H1 (cell line): Measurements from ENCODE around the gene OSBPL3. TPM values are rescaled to one million over a fixed set of nuclear protein-coding genes. Genes with fewer than 3 reads are reported as not detected.

Experiments
- CTCF ChIA-PET: fragments of 300-600 bp; sonication (Branson Sonifier 250); formaldehyde crosslinking; loops from one replicate; lab custom pipeline; 2021; ENCODE audit not compliant: partially characterized antibody; lab: Charles Lee
- POLR2A ChIA-PET: fragments of 300-600 bp; sonication (Branson Sonifier 250); formaldehyde crosslinking; loops from one replicate; lab custom pipeline; 2021; ENCODE audit warnings: inconsistent platforms; ENCODE audit not compliant: partially characterized antibody; lab: Charles Lee
- DNase-seq, 2 experiments: peaks; one replicate each; pipeline versions ENCODE4 v3.0.0 to v3.0.0-alpha.2; 2010 to 2022; ENCODE audit warnings: low spot score in 2 of 2, low read depth in 1 of 2, mixed read lengths in 1 of 2
- FAIRE-seq: peaks from 2 replicates; lab custom pipeline; 2011; peaks lifted over from hg19 to GRCh38; lab: Jason Lieb, UNC
- H2AFZ ChIP-seq: 2 replicates; pipeline ENCODE4 v1.8.1; 2012; ENCODE audit warnings: low read length, inconsistent platforms
- H2AK5ac ChIP-seq: 2 replicates; pipeline ENCODE4 v1.6.1; 2013; ENCODE audit warnings: low read depth, low read length
- H2BK120ac ChIP-seq: replicated peaks from 2 replicates; pipeline ENCODE3; 2013; ENCODE audit warnings: low read depth, low read length, inconsistent platforms
- H2BK12ac ChIP-seq: 2 replicates; pipeline ENCODE4 v1.6.1; 2013; ENCODE audit warnings: low read depth, low read length
- H2BK15ac ChIP-seq: 2 replicates; pipeline ENCODE4 v1.6.1; 2013; ENCODE audit warnings: low read length
- H2BK20ac ChIP-seq: 2 replicates; pipeline ENCODE4 v1.6.1; 2013; ENCODE audit warnings: low read length
- H2BK5ac ChIP-seq: 2 replicates; pipeline ENCODE4 v1.6.1; 2013; ENCODE audit warnings: low read depth, low read length
- H3K14ac ChIP-seq: 2 replicates; pipeline ENCODE4 v1.6.1; 2013; ENCODE audit warnings: inconsistent platforms; ENCODE audit not compliant: insufficient read length
- H3K18ac ChIP-seq: 2 replicates; pipeline ENCODE4 v1.6.1; 2013; ENCODE audit warnings: low read length; ENCODE audit errors: extremely low read depth
- H3K23ac ChIP-seq: 2 replicates; pipeline ENCODE4 v1.6.1; 2013; ENCODE audit warnings: inconsistent platforms; ENCODE audit not compliant: insufficient read length
- H3K23me2 ChIP-seq: 2 replicates; pipeline ENCODE4 v1.6.1; 2013; ENCODE audit warnings: low read depth, low read length
- H3K27ac ChIP-seq: 2 replicates; pipeline ENCODE4 v1.6.1; 2011; ENCODE audit warnings: low read depth, low read length, inconsistent platforms
- H3K27me3 ChIP-seq, 4 experiments: replicated peaks in 1 of 4; 1 replicate in 1 of 4; 2 replicates in 3 of 4; pipeline versions ENCODE4 v1.6.1 to v1.8.1; 2011 to 2013; ENCODE audit warnings: low read length in 3 of 4, mild to moderate bottlenecking in 3 of 4, inconsistent platforms in 2 of 4, mixed read lengths in 2 of 4, moderate library complexity in 1 of 4; ENCODE audit not compliant: control insufficient read depth in 3 of 4, insufficient read depth in 3 of 4; ENCODE audit errors: extremely low read depth in 1 of 4
- H3K36me3 ChIP-seq, 4 experiments: 2 replicates each; pipeline versions ENCODE4 v1.6.1 to v1.8.1; 2011 to 2013; ENCODE audit warnings: mild to moderate bottlenecking in 4 of 4, low read length in 3 of 4, moderate library complexity in 2 of 4, control low read depth in 1 of 4, inconsistent platforms in 1 of 4; ENCODE audit not compliant: insufficient read depth in 4 of 4, control insufficient read depth in 2 of 4
- H3K4ac ChIP-seq: replicated peaks from 2 replicates; pipeline ENCODE3; 2013; ENCODE audit warnings: low read length, low read depth, mixed read lengths, inconsistent platforms; ENCODE audit not compliant: insufficient read length
- H3K4me1 ChIP-seq, 4 experiments: replicated peaks in 1 of 4; 1 replicate in 1 of 4; 2 replicates in 3 of 4; pipeline versions ENCODE4 v1.6.1 to v1.8.1; 2011 to 2013; ENCODE audit warnings: low read length in 3 of 4, inconsistent platforms in 2 of 4, mixed read lengths in 1 of 4; ENCODE audit not compliant: insufficient read depth in 4 of 4, control insufficient read depth in 3 of 4
- H3K4me2 ChIP-seq, 2 experiments: 2 replicates each; pipeline versions ENCODE4 v1.6.1 to v1.8.1; 2011 to 2013; ENCODE audit warnings: low read depth in 2 of 2, low read length in 2 of 2, control low read depth in 1 of 2, inconsistent platforms in 1 of 2, mild to moderate bottlenecking in 1 of 2; ENCODE audit not compliant: insufficient read depth in 1 of 2
- H3K4me3 ChIP-seq, 4 experiments: fragments of 200-600, 300-600 bp in 1 of 4; sonication (generic), shearing (Covaris generic), sonication (Bioruptor Twin) in 1 of 4; 2 replicates each; pipeline versions ENCODE4 v1.5.1 to v1.8.1; 2011 to 2016; ENCODE audit warnings: low read length in 4 of 4, low read depth in 3 of 4, control low read depth in 2 of 4, inconsistent platforms in 2 of 4, mild to moderate bottlenecking in 2 of 4, mixed read lengths in 1 of 4, moderate library complexity in 1 of 4; ENCODE audit not compliant: insufficient read depth in 2 of 4; ENCODE audit errors: extremely low read depth in 1 of 4
- H3K56ac ChIP-seq: replicated peaks from 2 replicates; pipeline ENCODE3; 2013; ENCODE audit warnings: low read depth, mild to moderate bottlenecking, mixed read lengths, low read length, inconsistent platforms; ENCODE audit not compliant: insufficient read length
- H3K79me1 ChIP-seq: 2 replicates; pipeline ENCODE4 v1.6.1; 2013; ENCODE audit warnings: low read depth, low read length, control low read depth
- H3K79me2 ChIP-seq, 2 experiments: 2 replicates each; pipeline versions ENCODE4 v1.6.1 to v1.8.1; 2012 to 2013; ENCODE audit warnings: low read length in 2 of 2, mild to moderate bottlenecking in 2 of 2, inconsistent platforms in 1 of 2; ENCODE audit not compliant: insufficient read depth in 2 of 2, control insufficient read depth in 1 of 2
- H3K9ac ChIP-seq, 4 experiments: replicated peaks in 1 of 4; 1 replicate in 1 of 4; 2 replicates in 3 of 4; pipeline versions ENCODE4 v1.6.1 to v1.8.1; 2011 to 2013; ENCODE audit warnings: low read depth in 3 of 4, low read length in 3 of 4, control low read depth in 2 of 4, mild to moderate bottlenecking in 2 of 4, moderate library complexity in 2 of 4, inconsistent platforms in 1 of 4; ENCODE audit errors: extremely low read depth in 1 of 4
- H3K9me3 ChIP-seq, 2 experiments: 2 replicates each; pipeline versions ENCODE4 v1.6.1 to v1.8.1; 2012 to 2013; ENCODE audit warnings: mild to moderate bottlenecking in 2 of 2, moderate library complexity in 2 of 2, control low read depth in 1 of 2, inconsistent platforms in 1 of 2, low read depth in 1 of 2, low read length in 1 of 2, mixed read lengths in 1 of 2; ENCODE audit not compliant: insufficient read depth in 2 of 2
- H4K20me1 ChIP-seq, 2 experiments: replicated peaks in 1 of 2; 2 replicates each; pipeline versions ENCODE3 to v1.8.1; 2011 to 2013; ENCODE audit warnings: inconsistent platforms in 2 of 2, low read length in 2 of 2, mild to moderate bottlenecking in 1 of 2; ENCODE audit not compliant: insufficient read depth in 2 of 2, control insufficient read depth in 1 of 2
- H4K5ac ChIP-seq: 2 replicates; pipeline ENCODE4 v1.6.1; 2013; ENCODE audit warnings: low read length, low read depth, mixed read lengths, inconsistent platforms; ENCODE audit not compliant: insufficient read length
- H4K8ac ChIP-seq: 2 replicates; pipeline ENCODE4 v1.8.0; 2013; ENCODE audit warnings: mild to moderate bottlenecking, moderate library complexity, low read length, inconsistent platforms; ENCODE audit not compliant: insufficient read depth; ENCODE audit errors: extremely low read depth
- H4K91ac ChIP-seq: replicated peaks from 2 replicates; pipeline ENCODE3; 2013; ENCODE audit warnings: low read length, mixed read lengths, inconsistent platforms; ENCODE audit not compliant: insufficient read length
- CBX5 ChIP-seq: fragments of 300-800, 300-1000 bp; sonication (generic); IDR thresholded peaks from 2 replicates; pipeline ENCODE4 v1.7.1; 2016; ENCODE audit warnings: antibody characterized with exemption, low read length, low read depth
- EGR1 ChIP-seq: IDR thresholded peaks from 2 replicates; pipeline ENCODE4 v1.6.1; 2011; ENCODE audit warnings: low read depth, low read length, borderline replicate concordance
- HDAC2 ChIP-seq, 2 experiments: fragments of 300-600 bp in 1 of 2; sonication (generic) in 1 of 2; IDR thresholded peaks; 2 replicates each; pipeline ENCODE4 v1.6.1; 2011 to 2012; ENCODE audit warnings: low read depth in 2 of 2, low read length in 2 of 2, mild to moderate bottlenecking in 2 of 2, moderate library complexity in 2 of 2, borderline replicate concordance in 1 of 2, inconsistent platforms in 1 of 2
- KDM5A ChIP-seq: fragments of 200-600 bp; IDR thresholded peaks from 2 replicates; pipeline ENCODE4 v1.7.1; 2012; ENCODE audit warnings: mild to moderate bottlenecking, low read length, inconsistent platforms, mixed read lengths
- SRF ChIP-seq: IDR thresholded peaks from 2 replicates; pipeline ENCODE4 v1.6.1; 2011; ENCODE audit warnings: mild to moderate bottlenecking, low read depth, low read length, moderate library complexity
- TAF7 ChIP-seq: optimal IDR thresholded peaks from 2 replicates; pipeline ENCODE3; 2011; ENCODE audit warnings: low read depth, mild to moderate bottlenecking, inconsistent platforms, low read length, moderate library complexity, borderline replicate concordance
- YY1 ChIP-seq: IDR thresholded peaks from 2 replicates; pipeline ENCODE4 v1.6.1; 2011; ENCODE audit warnings: low read depth, mild to moderate bottlenecking, low read length
- WGBS, 2 experiments: shearing (Covaris generic) in 1 of 2; methylation state at CpG; one replicate each; pipeline versions ENCODE4 v1.1.6 to v1.1.7; 2013 to 2015; ENCODE audit warnings: low lambda C conversion rate in 2 of 2, mixed read lengths in 2 of 2, inconsistent platforms in 1 of 2, low coverage in 1 of 2, missing lambda C conversion rate in 1 of 2; ENCODE audit not compliant: insufficient replicate concordance in 2 of 2, insufficient coverage in 1 of 2, insufficient read length in 1 of 2; ENCODE audit errors: extremely low coverage in 1 of 2, missing lambda C conversion rate in 1 of 2; 5-methylcytosine and 5-hydroxymethylcytosine counted together
- polyA plus RNA-seq, 7 experiments: library from polyadenylated mRNA; depleted of rRNA in 3 of 7; stranded (reverse) in 5 of 7; unstranded in 2 of 7; fragments of >200 nt in 5 of 7; fragments of 200-250 nt in 2 of 7; gene quantifications; 1 replicate in 5 of 7; 2 replicates in 1 of 7; 4 replicates in 1 of 7; pipeline versions ENCODE4 v1.2.1 to v1.2.3, GENCODE V29; 2011 to 2013; ENCODE audit warnings: missing spikeins in 2 of 7, mixed read lengths in 2 of 7
- total RNA-seq: library from RNA; stranded (reverse); fragmentation: NEBNext Ultra II Directional; extraction: Animal tissue kit (Norgen Biotek cat#: 25700); gene quantifications from 2 replicates; pipeline ENCODE4 v1.2.1, GENCODE V29; 2021
- TF ChIP-seq, protein P1 (sequence below): IDR thresholded peaks from 2 replicates; pipeline ENCODE4 v1.6.1; 2011; ENCODE audit warnings: low read length, improper control_type of control experiment
- TF ChIP-seq, protein P2 (sequence below): IDR thresholded peaks from 2 replicates; pipeline ENCODE4 v1.6.1; 2012; ENCODE audit warnings: low read length, inconsistent platforms

Gene OSBPL3
- total and polyA plus RNA-seq, 2 of the 8 experiments (the other 6 are each of a cell fraction or from before 2014, with no cell fraction given): 2.8 to 13.9 TPM

DNA sequence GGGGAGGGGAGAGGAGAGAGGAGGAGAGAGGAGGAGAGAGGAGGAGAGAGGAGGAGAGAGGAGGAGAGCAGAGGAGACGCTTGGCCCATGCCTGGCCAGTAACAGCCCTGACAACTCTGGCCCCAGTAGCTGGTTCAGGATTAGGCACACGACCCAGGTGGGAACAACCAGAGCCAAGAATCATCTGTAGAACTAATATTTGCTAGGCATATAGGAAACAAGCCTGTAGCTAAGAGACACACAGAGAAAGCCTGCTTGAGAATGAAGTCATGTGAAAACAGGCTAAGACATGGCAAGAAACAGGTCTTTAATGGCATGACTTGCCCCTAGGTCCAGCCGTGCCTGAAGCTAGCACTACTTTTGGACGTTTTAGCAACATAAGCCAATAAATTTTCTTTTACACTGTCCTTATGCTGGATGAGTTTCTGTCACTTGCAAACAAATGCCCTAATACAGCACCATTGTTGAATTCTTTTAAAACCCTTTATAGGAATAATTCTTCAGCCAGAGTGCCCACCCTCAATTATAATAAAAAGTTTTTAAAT lies 17.5 kb downstream of the OSBPL3 start:
- no peak overlapping the region for H3K4ac ChIP-seq
- no peak overlapping the region for H3K23ac ChIP-seq
- no peak for DNase-seq
- no peak overlapping the region for H4K8ac ChIP-seq
- H2AFZ ChIP-seq: no peak overlapping the region
- ChIA-PET POLR2A (no interaction called here), CTCF (interaction anchor here (0.9 to 1.2 kb wide), 2 partner anchors 9 to 11 kb away, joined by 3 to 4 read pairs; no protein-coding TSS in a partner anchor)
- no peak overlapping the region for H3K27ac ChIP-seq
- H3K9me3 ChIP-seq: no peaks in the 10 kb centered on the region
- H4K5ac ChIP-seq: no peak overlapping the region
- no peak overlapping the region for H3K4me2 ChIP-seq
- no peak for FAIRE-seq
- H3K36me3 ChIP-seq: no peaks in the 10 kb centered on the region
- H2BK12ac ChIP-seq: no peak overlapping the region
- no peak overlapping the region for H2BK20ac ChIP-seq
- no peaks in the 10 kb centered on the region for H3K27me3 ChIP-seq
- H2BK15ac ChIP-seq: no peak overlapping the region
- no peak overlapping the region for H2BK5ac ChIP-seq
- no peak overlapping the region for H4K91ac ChIP-seq
- H3K9ac ChIP-seq: no peak overlapping the region
- H2AK5ac ChIP-seq: no peak overlapping the region
- no peak overlapping the region for H3K56ac ChIP-seq
- H3K79me2 ChIP-seq: peaks cover 0 to 27% of the 10 kb centered on the region in 2 experiments; a peak in 1 of 4 replicates
- no peak overlapping the region for H3K14ac ChIP-seq
- peaks cover 0 to 2% of the 10 kb centered on the region in 2 experiments for H4K20me1 ChIP-seq
- no peak overlapping the region for H3K18ac ChIP-seq
- TF ChIP-seq YY1: no peak
- no peak for TF ChIP-seq HDAC2 (IDR thresholded peaks at IDR 0.05; ENCODE audit: borderline replicate concordance in 1 of 2, low read depth in 2 of 2, low read length in 2 of 2)
- no peak for TF ChIP-seq EGR1
- TF ChIP-seq, protein P1, sequence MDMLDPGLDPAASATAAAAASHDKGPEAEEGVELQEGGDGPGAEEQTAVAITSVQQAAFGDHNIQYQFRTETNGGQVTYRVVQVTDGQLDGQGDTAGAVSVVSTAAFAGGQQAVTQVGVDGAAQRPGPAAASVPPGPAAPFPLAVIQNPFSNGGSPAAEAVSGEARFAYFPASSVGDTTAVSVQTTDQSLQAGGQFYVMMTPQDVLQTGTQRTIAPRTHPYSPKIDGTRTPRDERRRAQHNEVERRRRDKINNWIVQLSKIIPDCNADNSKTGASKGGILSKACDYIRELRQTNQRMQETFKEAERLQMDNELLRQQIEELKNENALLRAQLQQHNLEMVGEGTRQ: no peak
- no peak for TF ChIP-seq CBX5
- no peak for TF ChIP-seq KDM5A
- TF ChIP-seq SRF: no peak
- no peak for TF ChIP-seq TAF7
- TF ChIP-seq, protein P2, sequence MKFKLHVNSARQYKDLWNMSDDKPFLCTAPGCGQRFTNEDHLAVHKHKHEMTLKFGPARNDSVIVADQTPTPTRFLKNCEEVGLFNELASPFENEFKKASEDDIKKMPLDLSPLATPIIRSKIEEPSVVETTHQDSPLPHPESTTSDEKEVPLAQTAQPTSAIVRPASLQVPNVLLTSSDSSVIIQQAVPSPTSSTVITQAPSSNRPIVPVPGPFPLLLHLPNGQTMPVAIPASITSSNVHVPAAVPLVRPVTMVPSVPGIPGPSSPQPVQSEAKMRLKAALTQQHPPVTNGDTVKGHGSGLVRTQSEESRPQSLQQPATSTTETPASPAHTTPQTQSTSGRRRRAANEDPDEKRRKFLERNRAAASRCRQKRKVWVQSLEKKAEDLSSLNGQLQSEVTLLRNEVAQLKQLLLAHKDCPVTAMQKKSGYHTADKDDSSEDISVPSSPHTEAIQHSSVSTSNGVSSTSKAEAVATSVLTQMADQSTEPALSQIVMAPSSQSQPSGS: no peak
- H3K23me2 ChIP-seq: no peaks in the 10 kb centered on the region
- 84% methylated on average over 3 of the region's 4 CpGs; no CpG with 5 or more reads in 1 of the 2 experiments for WGBS, 2 experiments
- peaks cover 0 to 6% (median under 1%) of the 10 kb centered on the region in 4 experiments; a peak in 3 of 7 replicates for H3K4me1 ChIP-seq
- H3K79me1 ChIP-seq: peaks cover 2% of the 10 kb centered on the region; the same call in 1 of the 2 replicates
- no peak overlapping the region for H3K4me3 ChIP-seq
- H2BK120ac ChIP-seq: no peak overlapping the region
